KMS-11 (cell line): ENCODE measurements around the gene RPS21.

ENCODE experiments used
- H2AFZ ChIP-seq: fragments of 200-600 bp; sonication (generic); 2 replicates; pipeline ENCODE4 v1.6.1; 2016; ENCODE audit warnings: antibody characterized with exemption, mixed run types, low read depth
- H3K27ac ChIP-seq: fragments of 200-600 bp; sonication (generic); 2 replicates; pipeline ENCODE4 v1.6.1; 2016; ENCODE audit warnings: mild to moderate bottlenecking, mixed run types
- H3K27me3 ChIP-seq: fragments of 200-600 bp; sonication (generic); 2 replicates; pipeline ENCODE4 v1.6.1; 2017; ENCODE audit warnings: mild to moderate bottlenecking, low read depth, mixed run types, moderate library complexity; ENCODE audit not compliant: insufficient read depth
- H3K36me3 ChIP-seq: fragments of 200-600 bp; sonication (generic); 2 replicates; pipeline ENCODE4 v1.6.1; 2017; ENCODE audit warnings: mild to moderate bottlenecking, mixed run types; ENCODE audit not compliant: insufficient read depth
- H3K4me1 ChIP-seq: fragments of 200-600 bp; sonication (generic); 2 replicates; pipeline ENCODE4 v1.6.1; 2016; ENCODE audit warnings: mild to moderate bottlenecking, low read depth, mixed run types; ENCODE audit not compliant: poor library complexity, severe bottlenecking
- H3K4me2 ChIP-seq: fragments of 200-600 bp; sonication (generic); 2 replicates; pipeline ENCODE4 v1.7.0; 2016; ENCODE audit warnings: mild to moderate bottlenecking, mixed run types
- H3K4me3 ChIP-seq: fragments of 200-600 bp; sonication (generic); IDR thresholded peaks from 2 replicates; pipeline ENCODE4 v1.6.1; 2017; ENCODE audit warnings: low read depth, low read length, mixed read lengths; ENCODE audit not compliant: insufficient read depth
- H3K79me2 ChIP-seq: fragments of 200-600 bp; sonication (generic); 2 replicates; pipeline ENCODE4 v1.6.1; 2016; ENCODE audit warnings: low read depth, mixed run types; ENCODE audit not compliant: insufficient read depth
- H3K9ac ChIP-seq: fragments of 200-600 bp; sonication (generic); 2 replicates; pipeline ENCODE4 v1.6.1; 2016; ENCODE audit warnings: mild to moderate bottlenecking, mixed run types
- H4K20me1 ChIP-seq: fragments of 200-600 bp; sonication (generic); 2 replicates; pipeline ENCODE4 v1.6.1; 2016; ENCODE audit warnings: mild to moderate bottlenecking, mixed run types; ENCODE audit not compliant: insufficient read depth
- TF ChIP-seq, protein P1 (sequence below): fragments of 200-600 bp; sonication (generic); conservative IDR thresholded peaks from 2 replicates; pipeline ENCODE4 v1.6.1; 2017; ENCODE audit warnings: low read depth, mild to moderate bottlenecking, antibody characterized with exemption, low read length, moderate library complexity, mixed read lengths

Gene RPS21

DNA sequence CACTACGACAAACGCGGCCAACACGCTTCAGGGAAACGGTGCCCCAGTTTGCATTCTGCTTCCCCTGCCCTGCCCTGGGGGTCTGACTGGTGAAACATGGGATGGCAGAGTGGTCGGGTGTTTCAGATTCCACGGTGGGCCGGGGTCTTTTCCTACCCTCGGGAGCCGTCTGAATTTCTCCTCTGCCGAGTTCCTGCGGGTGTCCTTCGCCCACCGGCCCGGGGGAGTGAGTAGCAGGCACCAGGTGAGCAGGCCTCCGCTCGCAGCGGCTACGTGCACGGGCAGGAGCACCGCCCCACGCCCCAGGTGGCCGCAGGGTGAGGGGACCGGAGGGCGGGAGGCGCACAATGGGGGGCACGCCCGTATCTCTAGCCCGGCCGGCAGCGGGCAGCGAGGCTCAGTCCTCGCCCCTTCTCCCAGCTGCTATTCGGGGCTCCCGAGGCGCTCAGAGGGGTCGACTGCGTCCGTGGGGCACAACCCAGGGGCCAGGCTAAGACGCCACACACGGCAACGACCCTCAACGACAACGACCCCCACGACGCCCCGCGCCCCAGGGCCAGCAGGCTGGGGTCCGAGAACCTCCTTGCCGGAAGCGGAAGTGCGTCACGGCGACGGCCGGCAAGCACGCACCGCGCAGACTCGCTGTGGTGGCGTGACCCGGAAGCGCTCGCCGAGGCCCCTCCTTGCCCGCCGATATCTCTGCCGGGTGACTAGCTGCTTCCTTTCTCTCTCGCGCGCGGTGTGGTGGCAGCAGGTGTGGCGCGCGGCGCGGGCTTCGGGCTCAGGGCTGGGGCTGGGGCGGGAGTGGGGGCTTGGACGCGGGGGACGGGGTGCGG lies at the start of gene RPS21:
RPS21 (plus strand) TSS at position 721 of the 836 bp plus-strand sequence. CDS start 236 bp downstream, outside the sequence.
- Histone ChIP-seq H2AFZ (peak within 1 kb of the TSS; percentile 67; the same call in 1 of the 2 replicates), H4K20me1 (no peaks in the 10 kb centered on the region)

DNA sequence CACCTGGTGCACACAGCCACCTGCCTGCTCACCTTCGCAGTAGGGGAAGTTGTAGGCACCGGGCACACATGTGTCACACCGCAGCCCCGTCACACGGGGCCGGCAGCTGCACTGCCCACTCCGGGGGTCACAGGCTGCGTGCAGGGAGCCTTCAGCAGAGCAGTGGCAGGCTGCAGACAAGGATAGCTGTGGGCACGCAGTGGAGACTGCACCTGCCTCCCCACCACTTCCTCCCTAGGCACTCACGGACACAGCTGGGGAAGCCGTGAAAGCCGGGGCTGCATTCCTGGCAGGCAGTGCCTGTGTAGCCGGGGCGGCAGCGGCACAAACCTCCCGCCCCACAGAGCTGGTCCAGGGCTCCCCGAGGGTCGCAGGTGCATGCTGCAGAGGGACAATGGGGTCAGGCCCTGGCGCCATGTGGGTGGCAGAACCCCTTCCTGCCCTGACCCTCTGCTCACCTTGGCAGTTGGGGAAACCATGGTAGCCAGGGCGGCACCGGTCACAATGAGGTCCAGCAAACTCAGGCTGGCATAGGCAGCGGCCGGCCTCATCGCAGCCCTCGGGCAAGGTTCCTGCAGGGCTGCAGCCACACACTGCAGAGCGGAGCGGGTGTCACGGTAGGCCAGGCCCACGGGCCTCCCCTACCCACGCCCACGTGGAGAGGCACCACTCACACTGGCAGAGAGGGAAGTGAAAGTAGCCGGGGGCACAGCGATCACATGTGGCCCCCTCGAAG lies 49.2 kb upstream of the RPS21 start:
- Histone ChIP-seq H3K27ac (peak overlapping the region; percentile 82; the same call in 1 of the 2 replicates), H3K4me2 (peak overlapping the region; percentile 80; the same call in 1 of the 2 replicates), H4K20me1 (no peaks in the 10 kb centered on the region), H3K4me1 (peaks cover 35% of the 10 kb centered on the region), H2AFZ (no peak overlapping the region), H3K9ac (no peak overlapping the region), H3K4me3 (no peak overlapping the region), H3K79me2 (no peaks in the 10 kb centered on the region), H3K27me3 (no peaks in the 10 kb centered on the region), H3K36me3 (no peaks in the 10 kb centered on the region)
- TF ChIP-seq, protein P1, sequence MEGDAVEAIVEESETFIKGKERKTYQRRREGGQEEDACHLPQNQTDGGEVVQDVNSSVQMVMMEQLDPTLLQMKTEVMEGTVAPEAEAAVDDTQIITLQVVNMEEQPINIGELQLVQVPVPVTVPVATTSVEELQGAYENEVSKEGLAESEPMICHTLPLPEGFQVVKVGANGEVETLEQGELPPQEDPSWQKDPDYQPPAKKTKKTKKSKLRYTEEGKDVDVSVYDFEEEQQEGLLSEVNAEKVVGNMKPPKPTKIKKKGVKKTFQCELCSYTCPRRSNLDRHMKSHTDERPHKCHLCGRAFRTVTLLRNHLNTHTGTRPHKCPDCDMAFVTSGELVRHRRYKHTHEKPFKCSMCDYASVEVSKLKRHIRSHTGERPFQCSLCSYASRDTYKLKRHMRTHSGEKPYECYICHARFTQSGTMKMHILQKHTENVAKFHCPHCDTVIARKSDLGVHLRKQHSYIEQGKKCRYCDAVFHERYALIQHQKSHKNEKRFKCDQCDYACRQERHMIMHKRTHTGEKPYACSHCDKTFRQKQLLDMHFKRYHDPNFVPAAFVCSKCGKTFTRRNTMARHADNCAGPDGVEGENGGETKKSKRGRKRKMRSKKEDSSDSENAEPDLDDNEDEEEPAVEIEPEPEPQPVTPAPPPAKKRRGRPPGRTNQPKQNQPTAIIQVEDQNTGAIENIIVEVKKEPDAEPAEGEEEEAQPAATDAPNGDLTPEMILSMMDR = no peak

More for the DNA sequence above, at the start of gene RPS21:
- Histone ChIP-seq H3K9ac (peak within 1 kb of the TSS; percentile 80), H3K4me2 (peak within 1 kb of the TSS; percentile 98), H3K27ac (peak within 1 kb of the TSS; percentile 49), H3K4me1 (peaks cover 29% of the 10 kb centered on the region), H3K79me2 (peaks cover 35% of the 10 kb centered on the region), H3K27me3 (no peaks in the 10 kb centered on the region), H3K36me3 (peaks cover 3% of the 10 kb centered on the region; the same call in 1 of the 2 replicates), H3K4me3 (peak within 1 kb of the TSS; percentile 9)
- TF ChIP-seq, protein P1 = no peak

DNA sequence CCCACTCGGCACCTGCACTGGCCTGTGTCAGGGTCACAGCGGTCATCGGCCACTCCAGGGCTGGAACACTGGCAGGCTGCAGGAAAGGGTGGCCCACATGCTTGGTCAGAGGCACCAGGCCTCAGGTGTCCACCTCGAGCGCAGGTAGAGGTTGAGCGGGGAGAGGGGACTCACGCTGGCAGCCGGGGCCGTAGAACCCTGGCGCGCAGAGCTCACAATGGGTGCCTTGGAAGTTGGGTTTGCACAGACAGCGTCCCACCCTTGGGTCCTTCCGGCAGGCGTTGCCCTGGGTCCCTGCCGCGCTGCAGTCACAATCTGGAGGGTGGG lies 48.6 kb upstream of the RPS21 start:
- Histone ChIP-seq H3K27ac (peak overlapping the region; percentile 82; the same call in 1 of the 2 replicates), H3K36me3 (no peaks in the 10 kb centered on the region), H3K9ac (no peak overlapping the region), H3K4me2 (peak overlapping the region; percentile 80; the same call in 1 of the 2 replicates), H3K4me3 (no peak overlapping the region), H3K79me2 (no peaks in the 10 kb centered on the region), H3K27me3 (no peaks in the 10 kb centered on the region), H2AFZ (no peak overlapping the region), H3K4me1 (peaks cover 35% of the 10 kb centered on the region), H4K20me1 (no peaks in the 10 kb centered on the region)
- TF ChIP-seq, protein P1 = no peak

DNA sequence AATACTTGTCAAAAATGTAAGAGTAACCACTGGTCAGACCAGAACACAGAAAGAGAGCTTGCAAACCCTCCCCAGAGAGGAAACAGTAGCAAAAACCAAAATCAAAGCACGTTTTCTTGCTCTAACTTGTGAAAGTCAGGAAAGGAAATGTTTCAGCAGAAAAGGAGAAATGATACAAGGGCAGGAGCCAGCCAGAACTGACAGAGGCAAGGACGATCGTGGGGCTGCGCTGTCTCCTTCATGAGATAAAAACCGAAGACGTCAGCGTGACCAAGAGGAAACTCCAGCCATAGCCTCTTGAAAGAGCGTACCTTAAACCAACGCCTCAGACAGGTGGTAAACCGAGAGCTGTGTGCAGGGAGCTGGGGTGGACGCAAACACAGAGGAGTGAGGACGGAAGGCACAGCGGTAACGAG lies 47.2 kb upstream of the RPS21 start:
- H3K36me3 ChIP-seq = no peaks in the 10 kb centered on the region
- no peak overlapping the region for H3K4me3 ChIP-seq
- peaks cover 35% of the 10 kb centered on the region for H3K4me1 ChIP-seq
- no peaks in the 10 kb centered on the region for H3K79me2 ChIP-seq
- H3K27ac ChIP-seq = peak overlapping the region; percentile 82
- H3K4me2 ChIP-seq = peak overlapping the region; percentile 80
- no peaks in the 10 kb centered on the region for H3K27me3 ChIP-seq
- no peaks in the 10 kb centered on the region for H4K20me1 ChIP-seq
- H2AFZ ChIP-seq = peak overlapping the region; percentile 31; the same call in 1 of the 2 replicates
- TF ChIP-seq, protein P1 = no peak
- H3K9ac ChIP-seq = peak overlapping the region; percentile 46; the same call in 1 of the 2 replicates
